ENCODE results near the gene TBX4. TPM values are rescaled to one million over a fixed set of nuclear protein-coding genes. Genes with fewer than 3 reads are reported as not detected.

The TBX4 gene
- total and polyA plus RNA-seq, 2 of the 13 experiments (the other 11 are each of a cell fraction or from before 2014, with no cell fraction given): 0.11 to 1.1 TPM

DNA sequence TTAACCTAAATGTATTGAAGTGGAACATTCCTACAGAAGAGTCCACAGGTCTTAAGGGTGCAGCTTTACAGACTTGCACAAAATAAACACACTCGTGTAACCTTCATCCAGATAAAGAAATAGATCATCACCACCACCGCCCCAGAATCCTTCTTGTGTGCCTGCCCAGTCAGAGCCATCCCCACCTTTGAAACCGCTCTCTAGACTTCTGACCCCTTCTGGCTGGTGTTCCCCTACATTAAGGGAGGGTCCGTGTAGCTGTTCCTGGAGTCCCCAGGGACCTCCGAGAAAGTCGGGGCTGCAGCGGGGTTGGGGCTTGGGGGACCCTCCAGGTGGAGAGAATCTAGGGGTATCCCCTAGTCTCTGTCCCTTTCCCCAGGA is 9.4 kb downstream of the TBX4 start (continued):
- TF ChIP-seq ZFX (CRISPR knock-in tag; IDR thresholded peaks at IDR 0.05; ENCODE audit: low read depth): 0 out of 2 replicates have a peak, but pooled peaks have one; percentile 7
- TF ChIP-seq XRCC5 (optimal IDR thresholded peaks at IDR 0.05; ENCODE audit: low read length): no peak
- 0 out of 2 replicates have a peak, but pooled peaks have one; percentile 33 for TF ChIP-seq NAIF1 (CRISPR knock-in tag; IDR thresholded peaks at IDR 0.05; ENCODE audit: borderline replicate concordance)
- TF ChIP-seq NFIC (IDR thresholded peaks at IDR 0.05; ENCODE audit: low read length): no peak
- 0 out of 2 replicates have a peak, but pooled peaks have one; percentile 37 for TF ChIP-seq HNF1B (CRISPR knock-in tag; IDR thresholded peaks at IDR 0.05)
- no peak for TF ChIP-seq ZNF260 (CRISPR knock-in tag; IDR thresholded peaks at IDR 0.05; ENCODE audit: borderline replicate concordance, low read depth)
- TF ChIP-seq ONECUT2 (CRISPR knock-in tag; IDR thresholded peaks at IDR 0.05): peak; percentile 36; the same call in 1 of the 2 replicates
- no peak for TF ChIP-seq ZNF558 (CRISPR knock-in tag; IDR thresholded peaks at IDR 0.05; ENCODE audit: borderline replicate concordance)
- TF ChIP-seq RARG (CRISPR knock-in tag; IDR thresholded peaks at IDR 0.05; ENCODE audit: low read depth): no peak
- TF ChIP-seq, protein P1, sequence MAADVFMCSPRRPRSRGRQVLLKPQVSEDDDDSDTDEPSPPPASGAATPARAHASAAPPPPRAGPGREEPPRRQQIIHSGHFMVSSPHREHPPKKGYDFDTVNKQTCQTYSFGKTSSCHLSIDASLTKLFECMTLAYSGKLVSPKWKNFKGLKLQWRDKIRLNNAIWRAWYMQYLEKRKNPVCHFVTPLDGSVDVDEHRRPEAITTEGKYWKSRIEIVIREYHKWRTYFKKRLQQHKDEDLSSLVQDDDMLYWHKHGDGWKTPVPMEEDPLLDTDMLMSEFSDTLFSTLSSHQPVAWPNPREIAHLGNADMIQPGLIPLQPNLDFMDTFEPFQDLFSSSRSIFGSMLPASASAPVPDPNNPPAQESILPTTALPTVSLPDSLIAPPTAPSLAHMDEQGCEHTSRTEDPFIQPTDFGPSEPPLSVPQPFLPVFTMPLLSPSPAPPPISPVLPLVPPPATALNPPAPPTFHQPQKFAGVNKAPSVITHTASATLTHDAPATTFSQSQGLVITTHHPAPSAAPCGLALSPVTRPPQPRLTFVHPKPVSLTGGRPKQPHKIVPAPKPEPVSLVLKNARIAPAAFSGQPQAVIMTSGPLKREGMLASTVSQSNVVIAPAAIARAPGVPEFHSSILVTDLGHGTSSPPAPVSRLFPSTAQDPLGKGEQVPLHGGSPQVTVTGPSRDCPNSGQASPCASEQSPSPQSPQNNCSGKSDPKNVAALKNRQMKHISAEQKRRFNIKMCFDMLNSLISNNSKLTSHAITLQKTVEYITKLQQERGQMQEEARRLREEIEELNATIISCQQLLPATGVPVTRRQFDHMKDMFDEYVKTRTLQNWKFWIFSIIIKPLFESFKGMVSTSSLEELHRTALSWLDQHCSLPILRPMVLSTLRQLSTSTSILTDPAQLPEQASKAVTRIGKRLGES (CRISPR knock-in tag; IDR thresholded peaks at IDR 0.05; ENCODE audit: borderline replicate concordance): no peak
- TF ChIP-seq ZNF205 (CRISPR knock-in tag; IDR thresholded peaks at IDR 0.05): no peak
- 0 out of 2 replicates have a peak, but pooled peaks have one; percentile 39 for TF ChIP-seq POLR2G (IDR thresholded peaks at IDR 0.05; ENCODE audit: low read depth, low read length)
- TF ChIP-seq PLRG1 (conservative IDR thresholded peaks at IDR 0.05): no peak
- TF ChIP-seq AGO2 (optimal IDR thresholded peaks at IDR 0.05; ENCODE audit: low read depth, low read length): no peak
- TF ChIP-seq ZNF550 (CRISPR knock-in tag; IDR thresholded peaks at IDR 0.05; ENCODE audit: borderline replicate concordance): no peak
- 0 out of 2 replicates have a peak, but pooled peaks have one; percentile 19 for TF ChIP-seq ZNF350 (CRISPR knock-in tag; IDR thresholded peaks at IDR 0.05; ENCODE audit: borderline replicate concordance, low read depth)
- TF ChIP-seq ZNF841 (CRISPR knock-in tag; IDR thresholded peaks at IDR 0.05; ENCODE audit: borderline replicate concordance): no peak
- no peak for TF ChIP-seq ZNF180 (CRISPR knock-in tag; IDR thresholded peaks at IDR 0.05; ENCODE audit: borderline replicate concordance, low read depth)
- TF ChIP-seq HDAC1 (CRISPR knock-in tag; IDR thresholded peaks at IDR 0.05): 0 out of 2 replicates have a peak, but pooled peaks have one; percentile 3
- 0 out of 2 replicates have a peak, but pooled peaks have one; percentile 15 for TF ChIP-seq CEBPG (CRISPR knock-in tag; IDR thresholded peaks at IDR 0.05)
- no peak for TF ChIP-seq NCOA1 (CRISPR knock-in tag; IDR thresholded peaks at IDR 0.05)
- peak; percentile 66 for TF ChIP-seq HNF4A (CRISPR knock-in tag; IDR thresholded peaks at IDR 0.05)
- no peak for TF ChIP-seq ATM (IDR thresholded peaks at IDR 0.05; ENCODE audit: borderline replicate concordance)
- no peak for TF ChIP-seq NR2C2 (CRISPR knock-in tag; IDR thresholded peaks at IDR 0.05; ENCODE audit: borderline replicate concordance)
- TF ChIP-seq ZFYVE20 (CRISPR knock-in tag; IDR thresholded peaks at IDR 0.05; ENCODE audit: borderline replicate concordance, low read depth): no peak
- TF ChIP-seq UBTF (CRISPR knock-in tag; IDR thresholded peaks at IDR 0.05): peak; percentile 7; the same call in 1 of the 2 replicates

Measured in HepG2 (cell line).